Stimulated activated CD4-positive, alpha-beta T cell treated with anti-CD3 and anti-CD28 coated beads, TNF-alpha, amount 100 ng/mL, for 48 hours (primary cell): ENCODE measurements around the gene FARP2.
"Not testable (repeated sequence)": the region's sequence is repeated elsewhere in the genome, so short reads cannot be mapped to it uniquely, and the experiment has no call there.

Experiments
- DNase-seq, 3 donors: peaks; one replicate each; pipeline ENCODE4 v3.0.0-alpha.2; 2020; ENCODE audit warnings: low read depth in 3 of 3

FARP2 gene

GRCh38 chr2:241355983-241356870, at the start of gene FARP2:
TSS of gene FARP2 (plus strand) at chr2:241356285. CDS start at chr2:241373108, 16,823 bp downstream.
- peak; percentile 93 to 98 (median 94) for DNase-seq

DNA sequence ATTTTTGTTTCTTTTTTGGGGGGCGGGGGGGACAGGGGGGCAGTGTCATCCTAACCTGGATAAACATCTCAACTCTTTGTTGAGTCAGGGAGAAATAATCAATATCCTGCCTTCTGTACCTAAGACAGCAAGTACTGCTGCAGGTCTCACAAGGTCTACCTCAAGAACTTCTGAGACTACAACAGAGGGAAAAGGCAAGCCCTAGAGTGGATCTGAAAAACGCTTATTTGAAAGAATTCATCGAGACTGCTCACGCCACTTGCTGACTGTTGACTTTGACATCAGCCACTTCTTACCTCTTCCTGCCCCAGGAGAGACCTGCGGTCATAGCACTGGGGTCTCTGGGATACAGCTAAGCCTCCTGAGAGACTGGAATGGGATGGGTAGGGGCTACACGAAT, 49.0 kb upstream of the FARP2 start:
- no peak for DNase-seq

- no peak for DNase-seq
These were observed 47.8 kb upstream of the FARP2 start for GRCh38 chr2:241308267-241308666.

DNA sequence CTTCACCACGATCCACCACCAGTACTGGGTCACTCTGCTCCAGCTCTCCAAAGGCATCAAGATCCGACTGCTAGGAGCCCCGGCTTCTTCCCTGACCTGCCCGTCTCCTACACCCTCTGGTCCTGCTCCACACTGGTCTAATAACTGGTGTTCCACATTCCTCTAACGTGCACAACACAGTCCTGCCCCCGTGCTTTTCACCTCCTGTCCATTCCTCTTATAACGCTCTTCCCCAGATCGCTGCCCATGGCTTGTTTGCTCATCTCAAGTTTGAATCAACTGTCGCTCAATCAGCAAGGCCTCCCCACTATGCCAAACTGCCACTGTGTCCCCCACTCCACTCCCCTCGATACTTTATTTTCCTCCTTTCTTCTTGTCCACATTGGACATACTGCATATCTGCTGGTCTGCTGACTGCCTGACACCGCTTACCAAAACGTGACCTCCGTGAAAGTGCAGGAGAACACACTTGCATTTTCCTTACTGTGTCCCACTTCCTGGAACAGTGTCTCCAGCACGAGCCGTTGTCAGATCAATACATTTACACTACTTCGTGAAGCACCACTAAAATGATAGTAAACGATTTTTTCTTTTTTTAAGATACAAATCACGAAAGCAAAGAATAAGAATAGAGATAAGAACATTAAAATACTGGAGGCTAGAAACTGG, 47.1 kb upstream of the FARP2 start:
- no peak for DNase-seq

GRCh38 chr2:241309684-241310117, 46.4 kb upstream of the FARP2 start:
- DNase-seq: peak; percentile 36 to 43 (median 41)

DNA sequence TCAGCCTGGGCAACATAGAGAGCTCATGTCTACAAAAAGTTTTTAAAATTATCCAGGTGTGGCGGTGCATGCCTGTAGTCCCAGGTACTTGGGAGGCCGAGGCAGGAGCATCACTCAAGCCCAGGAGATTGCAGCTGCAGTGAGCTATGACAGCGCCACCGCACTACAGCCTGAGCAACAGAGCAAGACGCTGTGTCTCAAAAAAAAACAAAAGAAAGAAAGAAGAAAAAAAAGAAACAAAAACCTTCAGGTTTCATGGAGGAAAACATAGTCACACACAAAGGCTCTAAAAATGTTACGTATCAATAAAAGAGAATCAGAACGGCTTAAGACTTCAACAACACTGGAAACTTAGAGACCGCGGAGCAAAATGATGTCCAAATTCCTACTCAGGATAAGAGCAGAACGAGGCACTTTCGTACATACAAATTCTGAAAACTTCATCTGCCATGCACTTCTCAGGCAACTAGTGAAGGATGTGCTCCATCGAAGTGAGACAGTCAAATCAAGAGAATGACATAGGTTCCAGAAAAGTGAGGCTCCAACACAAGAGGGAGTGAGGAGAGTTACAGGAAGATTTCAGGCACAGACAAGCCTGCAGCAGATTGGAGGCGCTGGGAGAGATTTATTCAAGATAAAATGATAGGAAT, 45.0 kb upstream of the FARP2 start:
- DNase-seq: no peak

- DNase-seq: no peak
These were observed 44.0 kb upstream of the FARP2 start for GRCh38 chr2:241312082-241312481.

DNA sequence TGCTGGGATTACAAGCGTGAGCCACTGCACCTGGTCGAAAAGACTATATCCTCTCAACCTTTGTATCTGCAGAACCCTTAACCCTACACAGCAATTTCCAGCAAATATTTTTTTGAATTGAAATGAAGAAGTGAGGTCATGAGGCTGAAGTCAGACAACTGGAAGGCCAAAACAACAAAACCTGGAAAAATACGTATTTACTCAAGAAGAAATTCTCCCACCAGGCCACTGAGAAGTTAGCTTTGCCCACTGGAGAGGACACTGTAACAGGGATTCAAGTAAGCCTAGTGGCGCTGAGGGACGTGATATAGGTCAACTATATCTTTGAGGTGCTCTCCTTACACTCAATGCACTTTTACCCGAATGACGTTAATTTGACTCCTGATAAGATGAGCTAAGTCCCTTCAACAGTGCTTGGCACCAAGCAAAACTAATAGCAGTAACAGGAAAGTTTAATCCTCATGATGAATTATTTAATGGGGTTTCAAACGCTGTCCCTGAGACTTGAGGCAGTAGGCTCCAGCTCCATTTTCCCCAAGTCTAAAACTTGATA, 42.5 kb upstream of the FARP2 start:
- DNase-seq: no peak

DNA sequence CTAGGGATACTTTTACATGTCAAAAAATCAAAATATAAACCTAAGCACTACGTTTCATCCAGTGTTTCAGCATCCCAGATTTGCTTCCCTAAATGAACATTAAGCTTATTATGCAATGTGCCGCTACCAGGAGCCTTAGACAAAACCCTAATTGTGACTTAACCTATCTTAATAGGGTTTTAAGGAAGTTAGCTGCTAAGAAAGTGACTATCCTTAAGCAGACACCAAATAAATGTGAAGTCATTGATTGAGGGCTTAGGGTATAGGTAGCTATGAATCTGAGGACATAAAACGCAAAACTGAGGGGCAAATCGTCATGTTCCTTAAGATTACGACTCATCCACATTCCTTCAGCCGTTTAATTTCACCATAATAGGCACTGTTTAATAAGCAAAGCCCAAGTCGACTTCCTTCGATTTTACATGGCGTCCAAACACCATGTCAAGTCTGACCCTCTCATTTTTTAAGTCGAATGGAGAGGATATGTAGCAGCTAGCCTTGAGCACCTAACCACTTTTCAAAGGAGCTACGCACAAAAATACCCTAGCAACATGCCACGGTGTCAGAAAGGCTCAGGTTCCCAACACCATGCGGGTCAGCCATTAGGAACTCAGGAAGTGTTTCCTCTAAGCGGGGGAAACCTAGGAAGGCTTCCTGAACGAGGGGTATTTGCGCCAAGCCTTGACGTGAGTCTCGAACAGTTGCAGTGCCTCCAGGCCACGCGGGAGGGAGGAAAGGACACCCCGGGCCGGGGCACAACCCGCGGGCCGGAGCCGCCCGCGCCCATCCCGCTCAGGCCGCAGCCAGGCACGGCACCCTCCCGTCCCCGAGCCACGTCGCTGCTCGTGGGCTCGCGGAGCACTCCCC, 41.6 kb upstream of the FARP2 start:
- DNase-seq: no peak

DNA sequence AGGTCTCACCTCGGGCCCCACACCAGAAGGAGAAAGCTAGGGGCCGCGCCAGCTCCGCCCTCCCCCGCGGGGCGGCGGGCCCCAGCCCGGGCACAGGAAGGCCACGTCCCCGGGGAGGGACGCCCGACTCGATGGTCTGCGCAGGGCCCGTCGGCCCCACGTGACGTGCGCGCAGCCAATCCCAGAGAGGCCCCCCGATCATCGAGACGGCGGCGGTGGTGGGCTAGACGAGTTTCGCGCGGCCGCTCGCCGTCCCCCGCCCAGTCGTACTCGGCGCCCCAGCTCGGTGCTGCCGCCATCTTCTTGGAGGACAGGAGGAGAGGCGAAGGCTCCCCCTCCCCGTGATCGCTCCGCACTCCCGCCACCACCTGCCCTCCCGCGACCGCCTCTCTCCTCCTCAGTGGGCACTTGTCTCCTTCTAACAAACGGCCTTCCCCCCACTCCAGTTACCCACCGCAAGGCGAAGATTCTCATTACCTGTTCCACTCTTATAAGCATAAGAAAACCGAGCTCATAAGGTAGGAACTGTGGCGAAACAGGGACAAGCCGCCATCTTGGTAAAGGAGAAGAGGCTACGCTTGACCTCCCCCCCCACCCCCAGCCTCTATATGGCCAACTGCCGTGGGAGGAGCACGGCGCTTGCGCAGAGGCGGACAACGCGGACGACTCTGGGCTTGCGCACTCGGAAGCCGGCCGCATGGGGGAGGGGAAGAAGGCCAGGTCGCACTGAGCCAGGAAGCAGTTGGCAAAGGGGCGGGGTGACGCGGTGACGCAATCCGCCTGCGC, 40.8 kb upstream of the FARP2 start, which contains the start of gene HDLBP:
Gene HDLBP (minus strand): TSS at position 580 of the 786 bp plus-strand sequence. CDS start 48,803 bp downstream, outside the sequence.
- DNase-seq: peak; percentile 100

GRCh38 chr2:241315879-241316631, 40.0 kb upstream of the FARP2 start, which contains the start of gene SEPTIN2:
TSS of gene SEPTIN2 (plus strand) at chr2:241315925. CDS start at chr2:241324233, 8,308 bp downstream.
- peak; percentile 44 to 68 (median 49) for DNase-seq

DNA sequence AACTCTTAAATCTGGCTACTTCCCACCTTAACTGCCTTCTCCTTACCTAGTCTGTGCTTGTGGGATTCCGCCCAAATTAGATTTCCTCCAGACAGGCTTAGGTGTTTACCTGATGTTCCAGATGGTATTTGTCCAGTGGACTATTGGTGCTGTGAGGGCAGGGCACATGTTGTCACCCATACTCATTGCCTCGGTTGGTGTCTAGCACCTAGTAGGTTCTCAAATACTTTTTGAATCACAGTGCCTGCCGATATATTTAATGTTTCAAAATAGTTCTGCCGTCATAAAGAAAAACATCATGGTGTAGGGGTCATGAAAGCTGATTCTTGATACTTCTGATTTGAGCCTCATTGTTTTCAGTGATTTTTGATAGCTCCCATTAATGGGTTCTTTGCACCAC, 39.3 kb upstream of the FARP2 start:
- DNase-seq: no peak

- DNase-seq: no peak
These were observed 38.7 kb upstream of the FARP2 start for GRCh38 chr2:241317391-241317790.

DNA sequence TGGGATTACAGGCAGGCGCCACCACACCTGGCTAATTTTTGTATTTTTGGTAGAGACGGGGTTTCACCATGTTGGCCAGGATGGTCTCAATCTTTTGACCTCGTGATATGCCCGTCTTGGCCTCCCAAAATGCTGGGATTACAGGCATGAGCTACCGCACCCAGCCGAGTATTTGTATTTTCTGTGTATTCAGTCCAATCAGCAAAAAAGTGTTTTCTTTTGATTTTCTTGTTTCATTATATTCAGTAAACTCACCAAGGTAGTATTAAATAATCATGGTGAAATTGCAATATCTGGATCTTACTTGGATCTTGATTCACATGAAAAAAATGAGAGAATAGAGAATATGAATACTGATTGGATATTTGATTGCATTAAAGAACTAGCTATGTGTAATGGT, 37.3 kb upstream of the FARP2 start:
- DNase-seq: not testable (repeated sequence)

- no peak for DNase-seq
These were observed 35.7 kb upstream of the FARP2 start for GRCh38 chr2:241320394-241320793.

GRCh38 chr2:241321033-241321432, 35.1 kb upstream of the FARP2 start:
- no peak for DNase-seq

- DNase-seq: no peak
These were observed 34.2 kb upstream of the FARP2 start for GRCh38 chr2:241321886-241322285.

GRCh38 chr2:241323778-241324177, 32.3 kb upstream of the FARP2 start:
- DNase-seq: no peak

GRCh38 chr2:241324775-241325174, 31.3 kb upstream of the FARP2 start:
- no peak for DNase-seq
